Calu3 (cell line): ENCODE measurements around the gene MYL3. TPM values are rescaled to one million over a fixed set of nuclear protein-coding genes. Genes with fewer than 3 reads are reported as not detected.
A peak's percentile ranks its signal among the peaks of the same experiment; 100 is the strongest.

ENCODE experiments used
- BruUV-seq: library from RNA; stranded (reverse); fragments of 400-500 nt; replicated peaks from 2 replicates; lab custom pipeline; 2021; lab: Mats Ljungman, UMichigan
- CTCF ChIA-PET: fragments of 300-600 bp; sonication (Branson Sonifier 250); formaldehyde crosslinking; loops from one replicate; lab custom pipeline; 2022; ENCODE audit warnings: antibody characterized with exemption; lab: Charles Lee
- DNase-seq: peaks from one replicate; pipeline ENCODE4 v3.0.0; 2022
- H3K27ac Mint-ChIP-seq: one replicate; pipeline ENCODE4 v1.8.0; 2022; ENCODE audit warnings: mixed read lengths; ENCODE audit not compliant: unreplicated experiment
- H3K27me3 Mint-ChIP-seq: one replicate; pipeline ENCODE4 v1.8.0; 2022; ENCODE audit warnings: mixed read lengths; ENCODE audit not compliant: unreplicated experiment
- H3K36me3 Mint-ChIP-seq: one replicate; pipeline ENCODE4 v1.8.0; 2022; ENCODE audit warnings: mild to moderate bottlenecking, moderate library complexity, mixed read lengths; ENCODE audit not compliant: insufficient read depth, unreplicated experiment
- H3K4me1 Mint-ChIP-seq: one replicate; pipeline ENCODE4 v1.8.0; 2022; ENCODE audit warnings: mild to moderate bottlenecking, low read depth, mixed read lengths; ENCODE audit not compliant: unreplicated experiment
- H3K4me3 Mint-ChIP-seq: one replicate; pipeline ENCODE4 v1.8.0; 2022; ENCODE audit warnings: mild to moderate bottlenecking, low read depth, moderate library complexity, mixed read lengths; ENCODE audit not compliant: unreplicated experiment
- H3K9me3 Mint-ChIP-seq: one replicate; pipeline ENCODE4 v1.8.0; 2022; ENCODE audit warnings: low read depth, mixed read lengths; ENCODE audit not compliant: unreplicated experiment
- CTCF ChIP-seq: fragments of 200-600 bp; IDR thresholded peaks from one replicate; pipeline ENCODE4 v1.8.0; 2022; ENCODE audit warnings: antibody characterized with exemption; ENCODE audit not compliant: unreplicated experiment
- intact Hi-C: fragments of 100-400 bp; cut with micrococcal nuclease; formaldehyde crosslinking; loops from one replicate; pipeline ENCODE4 v1.10.0; 2022; ENCODE audit not compliant: unreplicated experiment
- total RNA-seq: library from RNA; stranded (reverse); gene quantifications from 2 replicates; pipeline ENCODE4 v1.2.3, GENCODE V29; 2022

The MYL3 gene
- total RNA-seq, 1 experiment from 2014 or later = not detected

- H3K4me3 Mint-ChIP-seq = no peak overlapping the region
- DNase-seq = peak; percentile 60
- TF ChIP-seq CTCF = no peak
- intact Hi-C loops = no loop called here
- peaks cover 8% of the 10 kb centered on the region for H3K4me1 Mint-ChIP-seq
- no TSS peak for BruUV-seq
- no peaks in the 10 kb centered on the region for H3K36me3 Mint-ChIP-seq
- H3K27me3 Mint-ChIP-seq = peaks cover 45% of the 10 kb centered on the region
- no peaks in the 10 kb centered on the region for H3K9me3 Mint-ChIP-seq
- no peak overlapping the region for H3K27ac Mint-ChIP-seq
- CTCF ChIA-PET = no interaction called here
Measured at GRCh38 chr3:46878781-46879436, 15.7 kb upstream of the MYL3 start.

DNA sequence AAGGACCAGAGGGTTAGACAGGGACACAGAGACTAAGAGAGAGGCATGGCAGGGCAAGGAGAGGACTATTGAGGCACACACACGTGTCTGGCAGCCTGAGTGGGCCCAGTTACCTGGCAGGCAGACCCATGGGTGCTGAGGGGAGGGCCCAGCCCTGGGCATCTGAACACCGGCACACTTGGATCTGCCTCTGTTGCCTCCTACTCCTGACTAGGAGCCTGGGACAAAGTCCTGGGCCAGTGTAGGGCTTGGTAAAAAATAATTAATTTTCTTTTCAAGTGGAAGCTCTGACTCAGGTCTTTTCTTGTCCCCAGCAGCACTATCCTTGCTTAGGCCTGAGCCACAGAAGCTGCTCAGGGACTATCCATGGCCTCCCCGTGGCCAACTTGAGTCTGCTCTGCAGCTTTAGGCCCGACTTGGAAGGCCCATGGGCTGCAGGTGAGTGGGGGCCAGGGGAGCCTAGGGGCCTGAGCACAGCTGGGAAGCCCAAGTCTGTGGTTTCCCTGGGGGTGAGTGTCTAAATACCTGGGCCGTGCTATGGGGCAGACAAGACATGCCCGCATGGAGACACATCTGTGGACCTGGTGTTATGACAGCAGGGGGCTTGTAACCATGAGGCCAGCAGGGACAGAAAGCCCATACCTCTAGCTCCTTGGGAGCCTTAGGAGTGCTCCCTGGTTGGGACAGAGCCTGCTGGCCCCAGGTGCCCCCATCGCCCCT is 14.3 kb upstream of the MYL3 start, which contains the start of gene PTH1R:
PTH1R (plus strand) TSS at position 316 of the 720 bp plus-strand sequence. CDS start 5,839 bp downstream, outside the sequence.
- H3K36me3 Mint-ChIP-seq = no peaks in the 10 kb centered on the region
- TF ChIP-seq CTCF = no peak
- no TSS peak for BruUV-seq
- no peak within 1 kb of the TSS for H3K4me3 Mint-ChIP-seq
- no peak for DNase-seq
- CTCF ChIA-PET = interaction anchor here (0.6 to 0.9 kb wide), 2 partner anchors 17 to 111 kb away, joined by 3 to 4 read pairs; no protein-coding TSS in a partner anchor
- intact Hi-C loops = no loop called here
- H3K9me3 Mint-ChIP-seq = no peaks in the 10 kb centered on the region
- peaks cover 47% of the 10 kb centered on the region for H3K27me3 Mint-ChIP-seq
- H3K4me1 Mint-ChIP-seq = peaks cover 8% of the 10 kb centered on the region
- H3K27ac Mint-ChIP-seq = no peak within 1 kb of the TSS

GRCh38 chr3:46876313-46877300 is 13.4 kb upstream of the MYL3 start:
- Mint-ChIP-seq H3K36me3 (no peaks in the 10 kb centered on the region), H3K27ac (no peak overlapping the region), H3K27me3 (peaks cover 41% of the 10 kb centered on the region), H3K9me3 (no peaks in the 10 kb centered on the region), H3K4me1 (peaks cover 8% of the 10 kb centered on the region), H3K4me3 (no peak overlapping the region)
- TF ChIP-seq CTCF = no peak
- CTCF ChIA-PET = no interaction called here
- no TSS peak for BruUV-seq
- no peak for DNase-seq
- intact Hi-C loops = no loop called here

DNA sequence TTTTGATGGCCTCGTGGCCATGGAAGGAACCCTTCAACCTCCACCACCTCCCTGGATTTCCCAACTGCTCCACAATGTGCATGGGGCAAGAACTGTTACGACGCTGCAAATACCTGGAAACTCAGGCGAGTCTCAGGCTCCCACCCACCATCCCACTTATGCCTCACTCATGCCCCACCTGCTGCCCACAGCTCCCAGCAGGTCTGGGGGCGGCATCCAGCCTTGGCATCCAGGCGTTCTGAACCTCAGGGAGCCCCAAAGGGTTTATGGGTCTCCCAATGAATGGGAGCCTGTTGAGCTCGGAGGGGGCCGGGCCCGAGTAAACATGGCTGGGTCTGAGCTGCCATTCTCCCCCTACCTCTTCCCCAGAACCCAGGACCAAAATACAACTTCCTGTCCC is 12.3 kb upstream of the MYL3 start:
- H3K27ac Mint-ChIP-seq = no peak overlapping the region
- CTCF ChIA-PET = no interaction called here
- H3K27me3 Mint-ChIP-seq = peaks cover 41% of the 10 kb centered on the region
- no peak for TF ChIP-seq CTCF
- H3K4me1 Mint-ChIP-seq = peaks cover 8% of the 10 kb centered on the region
- no peak for DNase-seq
- no peaks in the 10 kb centered on the region for H3K9me3 Mint-ChIP-seq
- intact Hi-C loops = no loop called here
- no peaks in the 10 kb centered on the region for H3K36me3 Mint-ChIP-seq
- BruUV-seq = no TSS peak
- H3K4me3 Mint-ChIP-seq = no peak overlapping the region
